Lung (tissue), 12 donors: ENCODE results near the gene CHIA. TPM values are rescaled to one million over a fixed set of nuclear protein-coding genes. Genes with fewer than 3 reads are reported as not detected.
A peak's percentile ranks its signal among the peaks of the same experiment; 100 is the strongest.

ENCODE experiments used
- ATAC-seq: fragments of 200-7000 bp; cut with Tn5 transposase; one replicate; pipeline ENCODE4 v1.9.1; 2020; ENCODE audit warnings: moderate number of reproducible peaks; ENCODE audit not compliant: insufficient read depth, low FRiP score
- DNase-seq, 3 donors: peaks; one replicate each; pipeline ENCODE4 v3.0.0-alpha.2; 2013 to 2017
- H3K27ac ChIP-seq, 2 donors: one replicate each; pipeline ENCODE4 v1.5.1; 2013; ENCODE audit warnings: mild to moderate bottlenecking in 2 of 2, moderate library complexity in 2 of 2, control low read depth in 1 of 2, inconsistent platforms in 1 of 2, low read depth in 1 of 2, low read length in 1 of 2
- H3K27me3 ChIP-seq, 3 donors: one replicate each; pipeline ENCODE4 v1.5.1; 2013; ENCODE audit warnings: low read length in 2 of 3; ENCODE audit not compliant: control insufficient read depth in 3 of 3, insufficient read depth in 3 of 3
- H3K36me3 ChIP-seq, 4 donors: one replicate each; pipeline ENCODE4 v1.5.1; 2013; ENCODE audit warnings: low read length in 4 of 4, mild to moderate bottlenecking in 1 of 4, moderate library complexity in 1 of 4; ENCODE audit not compliant: control insufficient read depth in 4 of 4, insufficient read depth in 4 of 4
- H3K4me1 ChIP-seq, 5 donors: one replicate each; pipeline ENCODE4 v1.5.1; 2013; ENCODE audit warnings: low read length in 5 of 5, mild to moderate bottlenecking in 2 of 5, moderate library complexity in 1 of 5; ENCODE audit not compliant: control insufficient read depth in 5 of 5, insufficient read depth in 5 of 5
- H3K4me3 ChIP-seq: one replicate; pipeline ENCODE4 v1.5.1; 2013; ENCODE audit warnings: mild to moderate bottlenecking, control low read depth, moderate library complexity
- H3K9ac ChIP-seq, 2 donors: one replicate each; pipeline ENCODE4 v1.5.1; 2013; ENCODE audit warnings: low read length in 2 of 2, control low read depth in 1 of 2; ENCODE audit not compliant: insufficient read depth in 1 of 2
- H3K9me3 ChIP-seq, 4 donors: one replicate each; pipeline ENCODE4 v1.5.1; 2013; ENCODE audit warnings: low read length in 3 of 4, mild to moderate bottlenecking in 1 of 4, moderate library complexity in 1 of 4; ENCODE audit not compliant: control insufficient read depth in 4 of 4, insufficient read depth in 3 of 4
- WGBS, 2 donors: extraction: QIAGEN DNeasy Blood & Tissue Kit; methylation state at CpG; one replicate each; pipeline ENCODE4 v1.1.7; 2013; 5-methylcytosine and 5-hydroxymethylcytosine counted together
- polyA plus RNA-seq, 2 donors: library from polyadenylated mRNA; stranded (reverse); fragments of 200-250 nt; gene quantifications; one replicate each; pipeline ENCODE4 v1.2.1, GENCODE V29; 2013
- total RNA-seq, 2 donors: library from RNA; depleted of rRNA in 1 of 2; stranded (reverse); fragments of >200 nt in 1 of 2; gene quantifications; one replicate each; pipeline ENCODE4 v1.2.1, GENCODE V29; 2014 to 2021
- TF ChIP-seq, protein P1 (sequence below): IDR thresholded peaks from 2 replicates; pipeline ENCODE4 v1.5.1; 2012; ENCODE audit warnings: mild to moderate bottlenecking; ENCODE audit errors: control extremely low read depth, extremely low read depth
- donor health status: control.
- donor health status: control.
- donor health status: Bipolar disorder and iron deficiency.
- donor health status: healthy.
- donor health status: DM: yes; HTN: yes; CAD: no.

Gene CHIA
- total and polyA plus RNA-seq, 4 donors: 0.47 to 11.4 (median 2.4) TPM

- Histone ChIP-seq H3K36me3 (no peaks in the 10 kb centered on the region), H3K4me3 (no peak overlapping the region), H3K4me1 (no peaks in the 10 kb centered on the region), H3K9me3 (no peaks in the 10 kb centered on the region), H3K27ac (no peak overlapping the region), H3K27me3 (no peaks in the 10 kb centered on the region), H3K9ac (no peak overlapping the region)
- TF ChIP-seq, protein P1, sequence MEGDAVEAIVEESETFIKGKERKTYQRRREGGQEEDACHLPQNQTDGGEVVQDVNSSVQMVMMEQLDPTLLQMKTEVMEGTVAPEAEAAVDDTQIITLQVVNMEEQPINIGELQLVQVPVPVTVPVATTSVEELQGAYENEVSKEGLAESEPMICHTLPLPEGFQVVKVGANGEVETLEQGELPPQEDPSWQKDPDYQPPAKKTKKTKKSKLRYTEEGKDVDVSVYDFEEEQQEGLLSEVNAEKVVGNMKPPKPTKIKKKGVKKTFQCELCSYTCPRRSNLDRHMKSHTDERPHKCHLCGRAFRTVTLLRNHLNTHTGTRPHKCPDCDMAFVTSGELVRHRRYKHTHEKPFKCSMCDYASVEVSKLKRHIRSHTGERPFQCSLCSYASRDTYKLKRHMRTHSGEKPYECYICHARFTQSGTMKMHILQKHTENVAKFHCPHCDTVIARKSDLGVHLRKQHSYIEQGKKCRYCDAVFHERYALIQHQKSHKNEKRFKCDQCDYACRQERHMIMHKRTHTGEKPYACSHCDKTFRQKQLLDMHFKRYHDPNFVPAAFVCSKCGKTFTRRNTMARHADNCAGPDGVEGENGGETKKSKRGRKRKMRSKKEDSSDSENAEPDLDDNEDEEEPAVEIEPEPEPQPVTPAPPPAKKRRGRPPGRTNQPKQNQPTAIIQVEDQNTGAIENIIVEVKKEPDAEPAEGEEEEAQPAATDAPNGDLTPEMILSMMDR: no peak
- ATAC-seq (no peak), DNase-seq (no peak)
- 83 to 84% methylated on average over 5 of the region's 5 CpGs for WGBS, 2 donors
Observed at GRCh38 chr1:111247125-111247838, 43.4 kb upstream of the CHIA start.

DNA sequence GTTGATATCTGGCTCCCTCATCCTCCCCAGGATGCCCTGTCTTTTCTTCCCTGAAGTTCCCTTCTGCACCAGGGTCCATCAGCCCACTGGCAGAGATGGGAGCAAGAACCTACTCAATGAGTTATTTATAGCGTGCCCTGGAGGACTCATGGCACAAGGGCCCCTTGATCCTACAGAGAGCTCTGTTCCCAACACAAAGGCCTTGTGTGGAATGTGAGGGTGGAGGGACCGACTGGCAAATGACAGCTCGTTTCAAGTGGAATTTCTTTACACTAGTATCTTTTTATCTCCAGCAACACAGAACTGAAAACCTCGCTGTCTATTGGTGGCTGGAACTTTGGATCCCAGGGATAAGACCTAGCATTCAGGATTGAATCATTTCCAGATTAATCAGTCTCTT is 40.7 kb upstream of the CHIA start:
- TF ChIP-seq, protein P1: no peak
- no peaks in the 10 kb centered on the region for H3K36me3 ChIP-seq
- H3K9ac ChIP-seq: no peak overlapping the region
- H3K4me1 ChIP-seq: no peaks in the 10 kb centered on the region
- no peak overlapping the region for H3K27ac ChIP-seq
- no peaks in the 10 kb centered on the region for H3K27me3 ChIP-seq
- no peak overlapping the region for H3K4me3 ChIP-seq
- DNase-seq (peak in 1 of 3 donors; percentile 17), ATAC-seq (no peak)
- WGBS, 2 donors: 76 to 88% methylated on average over 4 of the region's 4 CpGs
- H3K9me3 ChIP-seq: peaks cover 0 to 2% (median 0%) of the 10 kb centered on the region in 4 donors

DNA sequence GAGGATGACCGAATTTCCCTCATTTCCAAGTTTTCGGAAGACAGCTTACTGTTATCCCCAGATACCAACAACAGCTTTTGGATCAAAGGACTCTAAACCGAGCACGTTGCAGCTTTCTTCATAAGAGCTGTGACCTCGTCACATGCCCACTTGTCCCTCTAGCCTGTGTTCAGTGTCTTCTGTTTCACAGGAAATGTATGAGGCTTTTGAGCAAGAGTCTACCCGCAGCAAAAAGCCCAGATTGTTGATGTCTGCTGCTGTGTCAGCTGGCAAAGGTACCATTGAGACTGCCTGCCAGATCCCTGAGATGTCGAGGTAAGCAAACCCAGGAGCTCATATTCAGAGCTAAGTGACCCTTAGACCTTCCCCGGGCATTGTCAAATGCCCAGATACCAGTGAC is 39.1 kb upstream of the CHIA start:
- ATAC-seq (no peak), DNase-seq (no peak)
- Histone ChIP-seq H3K4me3 (no peak overlapping the region), H3K27ac (no peak overlapping the region), H3K9ac (no peak overlapping the region), H3K9me3 (peaks cover 0 to 2% (median 0%) of the 10 kb centered on the region in 4 donors), H3K36me3 (no peaks in the 10 kb centered on the region), H3K4me1 (no peaks in the 10 kb centered on the region), H3K27me3 (no peaks in the 10 kb centered on the region)
- WGBS, 2 donors: 71 to 76% methylated on average over 8 of the region's 8 CpGs
- TF ChIP-seq, protein P1: no peak

DNA sequence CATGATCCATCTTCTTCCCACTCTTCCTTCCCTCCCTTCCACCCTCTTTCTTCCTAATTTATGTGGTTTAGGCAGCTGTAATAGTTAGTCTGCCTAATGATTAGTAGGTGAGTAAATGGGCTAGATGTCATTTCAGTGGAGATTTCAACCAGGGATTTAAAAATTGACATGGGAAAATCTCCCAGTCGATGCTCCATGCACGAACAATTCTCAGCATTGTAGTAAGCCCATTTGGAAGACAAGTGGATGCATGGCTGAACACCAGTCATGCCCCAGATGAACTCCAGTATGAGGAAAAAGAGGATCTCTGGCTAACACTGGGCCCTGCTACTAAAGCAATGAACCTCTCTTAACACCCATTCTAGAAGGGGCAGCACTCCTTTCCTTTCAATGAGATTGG is 37.9 kb upstream of the CHIA start:
- no peak overlapping the region for H3K9ac ChIP-seq
- H3K4me3 ChIP-seq: no peak overlapping the region
- H3K36me3 ChIP-seq: no peaks in the 10 kb centered on the region
- WGBS, 2 donors: 93 to 94% methylated on average over 2 of the region's 2 CpGs
- ATAC-seq: no peak
- H3K4me1 ChIP-seq: no peaks in the 10 kb centered on the region
- H3K27me3 ChIP-seq: no peaks in the 10 kb centered on the region
- no peak overlapping the region for H3K27ac ChIP-seq
- H3K9me3 ChIP-seq: peaks cover 0 to 2% (median 0%) of the 10 kb centered on the region in 4 donors
- TF ChIP-seq, protein P1: no peak
- DNase-seq: no peak
